Measurements from ENCODE around the gene DRG2.

DRG2 gene

GRCh38 chr17:18087610-18088491 is at the start of gene DRG2:
Gene DRG2, plus strand, starts transcription at chr17:18087948. Its CDS starts 76 bp downstream, at chr17:18088024.
- H3K9ac ChIP-seq: peak within 1 kb of the TSS; percentile 70
- TF ChIP-seq, protein P1, sequence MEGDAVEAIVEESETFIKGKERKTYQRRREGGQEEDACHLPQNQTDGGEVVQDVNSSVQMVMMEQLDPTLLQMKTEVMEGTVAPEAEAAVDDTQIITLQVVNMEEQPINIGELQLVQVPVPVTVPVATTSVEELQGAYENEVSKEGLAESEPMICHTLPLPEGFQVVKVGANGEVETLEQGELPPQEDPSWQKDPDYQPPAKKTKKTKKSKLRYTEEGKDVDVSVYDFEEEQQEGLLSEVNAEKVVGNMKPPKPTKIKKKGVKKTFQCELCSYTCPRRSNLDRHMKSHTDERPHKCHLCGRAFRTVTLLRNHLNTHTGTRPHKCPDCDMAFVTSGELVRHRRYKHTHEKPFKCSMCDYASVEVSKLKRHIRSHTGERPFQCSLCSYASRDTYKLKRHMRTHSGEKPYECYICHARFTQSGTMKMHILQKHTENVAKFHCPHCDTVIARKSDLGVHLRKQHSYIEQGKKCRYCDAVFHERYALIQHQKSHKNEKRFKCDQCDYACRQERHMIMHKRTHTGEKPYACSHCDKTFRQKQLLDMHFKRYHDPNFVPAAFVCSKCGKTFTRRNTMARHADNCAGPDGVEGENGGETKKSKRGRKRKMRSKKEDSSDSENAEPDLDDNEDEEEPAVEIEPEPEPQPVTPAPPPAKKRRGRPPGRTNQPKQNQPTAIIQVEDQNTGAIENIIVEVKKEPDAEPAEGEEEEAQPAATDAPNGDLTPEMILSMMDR (conservative IDR thresholded peaks at IDR 0.05; ENCODE audit: low read depth, low read length): no peak
- no peak within 1 kb of the TSS for H3K4me3 ChIP-seq (IDR thresholded peaks at IDR 0.05; ENCODE audit: insufficient read depth, low read depth, low read length)
- peak within 1 kb of the TSS; percentile 21 for H3K27ac ChIP-seq
- H3K27me3 ChIP-seq (ENCODE audit: insufficient read depth, low read depth): no peaks in the 10 kb centered on the region
- H3K79me2 ChIP-seq (ENCODE audit: insufficient read depth, low read depth): peaks cover 17% of the 10 kb centered on the region
- H2AFZ ChIP-seq (ENCODE audit: low read depth): peak within 1 kb of the TSS; percentile 47; the same call in 1 of the 2 replicates
- H3K4me1 ChIP-seq (ENCODE audit: low read depth, poor library complexity, severe bottlenecking): no peaks in the 10 kb centered on the region
- no peaks in the 10 kb centered on the region for H3K36me3 ChIP-seq (ENCODE audit: insufficient read depth)
- no peaks in the 10 kb centered on the region for H4K20me1 ChIP-seq (ENCODE audit: insufficient read depth)
- peak within 1 kb of the TSS; percentile 56 for H3K4me2 ChIP-seq

GRCh38 chr17:18038149-18038850 is 49.4 kb upstream of the DRG2 start:
- Histone ChIP-seq H3K4me3 (IDR thresholded peaks at IDR 0.05; ENCODE audit: insufficient read depth, low read depth, low read length) (no peak overlapping the region), H4K20me1 (ENCODE audit: insufficient read depth) (no peaks in the 10 kb centered on the region), H3K9ac (peak overlapping the region; percentile 44; the same call in 1 of the 2 replicates), H3K36me3 (ENCODE audit: insufficient read depth) (no peaks in the 10 kb centered on the region), H3K4me1 (ENCODE audit: low read depth, poor library complexity, severe bottlenecking) (peaks cover 37% of the 10 kb centered on the region), H3K4me2 (peak overlapping the region; percentile 78), H2AFZ (ENCODE audit: low read depth) (peak overlapping the region; percentile 59; the same call in 1 of the 2 replicates), H3K27ac (no peak overlapping the region), H3K27me3 (ENCODE audit: insufficient read depth, low read depth) (no peaks in the 10 kb centered on the region), H3K79me2 (ENCODE audit: insufficient read depth, low read depth) (peaks cover 14% of the 10 kb centered on the region; the same call in 1 of the 2 replicates)
- TF ChIP-seq, protein P1 (conservative IDR thresholded peaks at IDR 0.05; ENCODE audit: low read depth, low read length): no peak

- peak within 1 kb of the TSS; percentile 78 for H3K4me2 ChIP-seq
- peak within 1 kb of the TSS; percentile 59; the same call in 1 of the 2 replicates for H2AFZ ChIP-seq (ENCODE audit: low read depth)
- no peak within 1 kb of the TSS for H3K27ac ChIP-seq
- H3K27me3 ChIP-seq (ENCODE audit: insufficient read depth, low read depth): no peaks in the 10 kb centered on the region
- H3K9ac ChIP-seq: peak within 1 kb of the TSS; percentile 59; the same call in 1 of the 2 replicates
- H4K20me1 ChIP-seq (ENCODE audit: insufficient read depth): no peaks in the 10 kb centered on the region
- peaks cover 42% of the 10 kb centered on the region for H3K4me1 ChIP-seq (ENCODE audit: low read depth, poor library complexity, severe bottlenecking)
- H3K36me3 ChIP-seq (ENCODE audit: insufficient read depth): no peaks in the 10 kb centered on the region
- H3K79me2 ChIP-seq (ENCODE audit: insufficient read depth, low read depth): peaks cover 14% of the 10 kb centered on the region; the same call in 1 of the 2 replicates
- TF ChIP-seq, protein P1 (conservative IDR thresholded peaks at IDR 0.05; ENCODE audit: low read depth, low read length): no peak
- H3K4me3 ChIP-seq (IDR thresholded peaks at IDR 0.05; ENCODE audit: insufficient read depth, low read depth, low read length): no peak within 1 kb of the TSS
Measured at GRCh38 chr17:18038861-18039534, 48.8 kb upstream of the DRG2 start, which contains the start of the genes ATPAF2 and GID4. Gene ATPAF2, minus strand, starts transcription at chr17:18039168. Its CDS starts 155 bp downstream, at chr17:18039013. Gene GID4, plus strand, starts transcription at chr17:18039408. Its CDS starts 57 bp downstream, at chr17:18039465.
